ENCODE data around the gene PTPRN. TPM values are rescaled to one million over a fixed set of nuclear protein-coding genes. Genes with fewer than 3 reads are reported as not detected.

The PTPRN gene
- total and polyA plus RNA-seq, 2 donors (not counting 3 experiments of a cell fraction or from before 2014, with no cell fraction given) = not detected

- intact Hi-C loops (cut with micrococcal nuclease) = loop anchor here (1.0 to 2.0 kb wide), 7 partner anchors 14 to 133 kb away; partner anchors contain the start of genes ABCB6, ANKZF1, ATG9A and CNPPD1
- no TSS peak for BruUV-seq (replicated peaks)
- Histone ChIP-seq H3K4me1 (ENCODE audit: control insufficient read depth, extremely low read depth, insufficient read depth, low read length) (peaks cover 4% of the 10 kb centered on the region), H3K27ac (ENCODE audit: insufficient read depth, low read depth, low read length) (no peak overlapping the region), H3K79me2 (ENCODE audit: control insufficient read depth, insufficient read depth, low read length) (no peaks in the 10 kb centered on the region), H2AFZ (ENCODE audit: low read depth, low read length) (peak overlapping the region; percentile 98), H3K4me2 (ENCODE audit: insufficient read depth, low read length) (no peak overlapping the region), H3K4me3 (replicated peaks in 1 of 3; ENCODE audit: insufficient read depth in 1 of 3, low read depth in 1 of 3, low read length in 3 of 3) (no peak overlapping the region), H3K9ac (replicated peaks; ENCODE audit: extremely low read depth, insufficient read depth, low read length) (no peak overlapping the region), H4K20me1 (replicated peaks; ENCODE audit: control insufficient read depth, extremely low read depth, insufficient read depth, low read length) (no peaks in the 10 kb centered on the region), H3K36me3 (ENCODE audit: control insufficient read depth in 2 of 2, extremely low read depth in 1 of 2, insufficient read depth in 2 of 2, low read length in 2 of 2) (no peaks in the 10 kb centered on the region), H3K9me1 (replicated peaks; ENCODE audit: control insufficient read depth, extremely low read depth, insufficient read depth, low read length) (no peaks in the 10 kb centered on the region), H3K9me3 (replicated peaks; ENCODE audit: control insufficient read depth, insufficient read depth, low read length) (no peaks in the 10 kb centered on the region), H3K27me3 (ENCODE audit: control insufficient read depth in 2 of 2, insufficient read depth in 2 of 2, low read length in 2 of 2) (peaks cover 0 to 1% of the 10 kb centered on the region in 2 experiments)
- DNase-seq (ENCODE audit: low read depth, low spot score) (no peak), FAIRE-seq (peak; percentile 21)
- ChIA-PET CTCF (interaction anchor here (3.5 to 11.2 kb wide), 3 partner anchors 12 to 135 kb away, joined by 26 to 253 read pairs (median 32); partner anchors contain the start of genes DNAJB2, NHEJ1 and SLC23A3), POLR2A (no interaction called here)
- TF ChIP-seq MYC (IDR thresholded peaks at IDR 0.05; ENCODE audit: low read depth, low read length) (no peak), JUN (IDR thresholded peaks at IDR 0.05; ENCODE audit: borderline replicate concordance, insufficient read depth, insufficient read length, low read depth) (no peak), GATA2 (IDR thresholded peaks at IDR 0.05; ENCODE audit: insufficient read depth, insufficient read length, low read depth, low read length) (no peak), CTCF (IDR thresholded peaks at IDR 0.05; ENCODE audit: extremely low read depth in 1 of 2, insufficient read depth in 1 of 2, low read depth in 1 of 2, low read length in 2 of 2) (no peak), FOS (IDR thresholded peaks at IDR 0.05; ENCODE audit: borderline replicate concordance, insufficient read depth, low read length) (no peak), MAX (IDR thresholded peaks at IDR 0.05; ENCODE audit: insufficient read depth, insufficient read length) (no peak), POLR2AphosphoS5 (IDR thresholded peaks at IDR 0.05; ENCODE audit: insufficient read depth, low read depth, low read length) (no peak), POLR2A (IDR thresholded peaks at IDR 0.05; ENCODE audit: low read depth, low read length) (no peak), EZH2 (IDR thresholded peaks at IDR 0.05; ENCODE audit: borderline replicate concordance, low read depth, low read length, severe bottlenecking) (no peak)
- dilution Hi-C loops (cut with MboI; ENCODE audit: extremely low pct_ligation_motif_present, low sequenced_read_pairs) = no loop called here
Measured at GRCh38 chr2:219293736-219294231, 15.4 kb downstream of the PTPRN start.

Data from endothelial cell of umbilical vein (primary cell).